Measurements from ENCODE around the gene NXPH3.

DNA sequence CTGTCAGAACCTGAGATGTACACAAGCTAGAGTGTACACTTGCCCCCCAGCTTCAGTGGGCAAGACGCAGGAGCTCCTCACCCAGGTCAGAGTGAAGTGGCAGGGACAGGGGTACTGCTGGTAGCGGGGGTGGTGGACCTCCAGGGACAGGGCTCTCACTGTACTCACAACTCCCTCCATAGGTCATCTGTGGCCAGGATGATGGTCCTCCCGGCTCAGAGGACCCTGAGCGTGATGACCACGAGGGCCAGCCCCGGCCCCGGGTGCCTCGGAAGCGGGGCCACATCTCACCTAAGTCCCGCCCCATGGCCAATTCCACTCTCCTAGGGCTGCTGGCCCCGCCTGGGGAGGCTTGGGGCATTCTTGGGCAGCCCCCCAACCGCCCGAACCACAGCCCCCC is 2.7 kb downstream of the NXPH3 start:
- TF ChIP-seq, protein P1, sequence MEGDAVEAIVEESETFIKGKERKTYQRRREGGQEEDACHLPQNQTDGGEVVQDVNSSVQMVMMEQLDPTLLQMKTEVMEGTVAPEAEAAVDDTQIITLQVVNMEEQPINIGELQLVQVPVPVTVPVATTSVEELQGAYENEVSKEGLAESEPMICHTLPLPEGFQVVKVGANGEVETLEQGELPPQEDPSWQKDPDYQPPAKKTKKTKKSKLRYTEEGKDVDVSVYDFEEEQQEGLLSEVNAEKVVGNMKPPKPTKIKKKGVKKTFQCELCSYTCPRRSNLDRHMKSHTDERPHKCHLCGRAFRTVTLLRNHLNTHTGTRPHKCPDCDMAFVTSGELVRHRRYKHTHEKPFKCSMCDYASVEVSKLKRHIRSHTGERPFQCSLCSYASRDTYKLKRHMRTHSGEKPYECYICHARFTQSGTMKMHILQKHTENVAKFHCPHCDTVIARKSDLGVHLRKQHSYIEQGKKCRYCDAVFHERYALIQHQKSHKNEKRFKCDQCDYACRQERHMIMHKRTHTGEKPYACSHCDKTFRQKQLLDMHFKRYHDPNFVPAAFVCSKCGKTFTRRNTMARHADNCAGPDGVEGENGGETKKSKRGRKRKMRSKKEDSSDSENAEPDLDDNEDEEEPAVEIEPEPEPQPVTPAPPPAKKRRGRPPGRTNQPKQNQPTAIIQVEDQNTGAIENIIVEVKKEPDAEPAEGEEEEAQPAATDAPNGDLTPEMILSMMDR (IDR thresholded peaks at IDR 0.05; ENCODE audit: low read depth, low read length) = no peak
- no peak for TF ChIP-seq EZH2phosphoT487 (IDR thresholded peaks at IDR 0.05; ENCODE audit: low read depth)
